MCF 10A (cell line): ENCODE measurements around the gene DNAJB13. TPM values are rescaled to one million over a fixed set of nuclear protein-coding genes. Genes with fewer than 3 reads are reported as not detected.

Experiments
- total RNA-seq: library from RNA; stranded (reverse); gene quantifications from 2 replicates; pipeline ENCODE4 v1.2.3, GENCODE V29; 2022

The DNAJB13 gene
- total RNA-seq, 1 experiment from 2014 or later: 0.30 TPM

Other genes with a start within 250 kb of the DNAJB13 start
- gene RAB6A, start 190.0 kb upstream of the DNAJB13 start, total RNA-seq: 170 and 172 TPM in 2 replicates
- 36.8 and 41.6 TPM in 2 replicates for gene MRPL48, start 163.2 kb upstream of the DNAJB13 start, total RNA-seq
- gene COA4, start 74.2 kb upstream of the DNAJB13 start, total RNA-seq: 87.1 and 103 TPM in 2 replicates
- 21.6 and 26.4 TPM in 2 replicates for gene PAAF1, start 74.0 kb upstream of the DNAJB13 start, total RNA-seq
- not detected in 2 replicates for gene UCP2, start 31.8 kb downstream of the DNAJB13 start, total RNA-seq
- gene UCP3, start 58.1 kb downstream of the DNAJB13 start, total RNA-seq: 1.5 and 2.5 TPM in 2 replicates
- 18.7 and 23.2 TPM in 2 replicates for gene C2CD3, start 220.0 kb downstream of the DNAJB13 start, total RNA-seq
- 36.3 and 38.1 TPM in 2 replicates for gene PPME1, start 220.3 kb downstream of the DNAJB13 start, total RNA-seq